ENCODE measurements around the gene COPE. TPM values are rescaled to one million over a fixed set of nuclear protein-coding genes. Genes with fewer than 3 reads are reported as not detected.

COPE gene
- polyA plus RNA-seq, 1 donor from 2014 or later, result 397 TPM

GRCh38 chr19:18861917-18862316, 57.3 kb downstream of the COPE start:
- Histone ChIP-seq H3F3A (ENCODE audit: insufficient read depth, low read length, poor library complexity, severe bottlenecking) (no peaks in the 10 kb centered on the region), H3K27ac (ENCODE audit: low read length) (no peak overlapping the region), H3K4me3 (ENCODE audit: low read length) (no peak overlapping the region), H3K36me3 (ENCODE audit: insufficient read depth, low read length) (no peaks in the 10 kb centered on the region), H3K9ac (ENCODE audit: low read length) (no peak overlapping the region), H4K20me1 (ENCODE audit: insufficient read depth) (no peaks in the 10 kb centered on the region), H3K4me2 (ENCODE audit: low read length) (no peak overlapping the region), H3K27me3 (ENCODE audit: insufficient read depth, low read depth, low read length) (no peaks in the 10 kb centered on the region), H2AFZ (ENCODE audit: low read depth, low read length) (no peak overlapping the region), H3K9me3 (ENCODE audit: low read length) (no peaks in the 10 kb centered on the region), H3K79me2 (replicated peaks; ENCODE audit: insufficient read depth, low read length) (no peaks in the 10 kb centered on the region), H3K9me2 (ENCODE audit: insufficient read depth, low read length) (no peaks in the 10 kb centered on the region)
- no peak for TF ChIP-seq CTCF (IDR thresholded peaks at IDR 0.05; ENCODE audit: poor library complexity, severe bottlenecking)
- no peak for TF ChIP-seq POLR2AphosphoS5 (IDR thresholded peaks at IDR 0.05)

- TF ChIP-seq RAD21 (conservative IDR thresholded peaks at IDR 0.05) (no peak), EZH2 (IDR thresholded peaks at IDR 0.05; ENCODE audit: borderline replicate concordance, insufficient read depth, low read length, poor library complexity, severe bottlenecking) (no peak), POLR2AphosphoS5 (IDR thresholded peaks at IDR 0.05) (no peak), SMC3 (conservative IDR thresholded peaks at IDR 0.05; ENCODE audit: poor library complexity) (no peak), EP300 (conservative IDR thresholded peaks at IDR 0.05; ENCODE audit: poor library complexity, severe bottlenecking) (no peak), MXI1 (conservative IDR thresholded peaks at IDR 0.05; ENCODE audit: poor library complexity, severe bottlenecking) (no peak), REST (IDR thresholded peaks at IDR 0.05; ENCODE audit: borderline replicate concordance) (no peak), CTCF (IDR thresholded peaks at IDR 0.05; ENCODE audit: poor library complexity, severe bottlenecking) (no peak)
- Histone ChIP-seq H4K20me1 (ENCODE audit: insufficient read depth) (no peaks in the 10 kb centered on the region), H3K36me3 (ENCODE audit: insufficient read depth, low read length) (no peaks in the 10 kb centered on the region), H3K4me2 (ENCODE audit: low read length) (no peak overlapping the region), H3K9me2 (ENCODE audit: insufficient read depth, low read length) (no peaks in the 10 kb centered on the region), H3K9me3 (ENCODE audit: low read length) (no peaks in the 10 kb centered on the region), H3K27ac (ENCODE audit: low read length) (no peak overlapping the region), H2AFZ (ENCODE audit: low read depth, low read length) (no peak overlapping the region), H3K9ac (ENCODE audit: low read length) (no peak overlapping the region), H3F3A (ENCODE audit: insufficient read depth, low read length, poor library complexity, severe bottlenecking) (no peaks in the 10 kb centered on the region), H3K79me2 (replicated peaks; ENCODE audit: insufficient read depth, low read length) (no peaks in the 10 kb centered on the region), H3K4me3 (ENCODE audit: low read length) (no peak overlapping the region), H3K27me3 (ENCODE audit: insufficient read depth, low read depth, low read length) (no peaks in the 10 kb centered on the region)
Observed at GRCh38 chr19:18861235-18861634, 58.0 kb downstream of the COPE start.
